ENCODE measurements around the gene ABTB2.

ABTB2 gene

GRCh38 chr11:34243600-34244464 lies 114.0 kb downstream of the ABTB2 start:
- in situ Hi-C loops (cut with MboI; ENCODE audit: low sequenced_read_pairs): no loop called here

- in situ Hi-C loops (cut with MboI; ENCODE audit: low sequenced_read_pairs): no loop called here
These were observed 115.7 kb downstream of the ABTB2 start for GRCh38 chr11:34242037-34242625.

GRCh38 chr11:34240150-34240494 lies 117.7 kb downstream of the ABTB2 start:
- in situ Hi-C loops (cut with MboI; ENCODE audit: low sequenced_read_pairs): no loop called here

DNA sequence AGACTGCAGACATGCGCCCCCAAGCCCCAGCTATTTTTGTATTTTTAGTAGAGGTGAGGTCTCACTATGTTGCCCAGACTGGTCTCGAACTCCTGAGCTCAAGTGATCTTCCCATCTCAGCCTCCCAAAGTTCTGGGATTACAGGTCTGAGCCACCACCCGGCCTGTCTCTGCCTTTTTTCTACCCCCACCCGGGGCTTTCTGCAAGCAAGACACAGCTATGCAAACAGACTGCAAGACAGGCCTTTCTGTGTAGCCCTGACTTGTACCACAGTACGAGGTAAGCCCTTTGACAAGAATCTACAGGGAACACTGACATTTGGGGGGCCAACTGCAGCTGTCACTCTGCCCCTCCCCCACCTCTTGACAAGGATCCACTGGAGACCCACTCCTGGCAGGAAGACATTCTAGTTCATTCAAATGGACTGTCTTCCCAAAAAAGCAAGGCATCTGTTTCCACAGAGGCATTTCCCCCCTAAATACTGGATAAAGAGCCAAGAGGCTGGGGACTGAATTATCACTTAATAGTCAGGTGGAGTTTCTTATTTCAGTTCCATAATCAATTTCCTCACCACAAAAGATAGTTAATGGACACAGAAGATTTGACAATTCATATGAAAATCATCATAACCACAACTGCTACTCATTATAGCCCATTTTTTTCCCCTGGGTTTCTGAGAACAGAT lies 118.2 kb downstream of the ABTB2 start:
- in situ Hi-C loops (cut with MboI; ENCODE audit: low sequenced_read_pairs): no loop called here

GRCh38 chr11:34238966-34239365 lies 118.8 kb downstream of the ABTB2 start:
- in situ Hi-C loops (cut with MboI; ENCODE audit: low sequenced_read_pairs): no loop called here

GRCh38 chr11:34238533-34238932 lies 119.3 kb downstream of the ABTB2 start:
- in situ Hi-C loops (cut with MboI; ENCODE audit: low sequenced_read_pairs): no loop called here

DNA sequence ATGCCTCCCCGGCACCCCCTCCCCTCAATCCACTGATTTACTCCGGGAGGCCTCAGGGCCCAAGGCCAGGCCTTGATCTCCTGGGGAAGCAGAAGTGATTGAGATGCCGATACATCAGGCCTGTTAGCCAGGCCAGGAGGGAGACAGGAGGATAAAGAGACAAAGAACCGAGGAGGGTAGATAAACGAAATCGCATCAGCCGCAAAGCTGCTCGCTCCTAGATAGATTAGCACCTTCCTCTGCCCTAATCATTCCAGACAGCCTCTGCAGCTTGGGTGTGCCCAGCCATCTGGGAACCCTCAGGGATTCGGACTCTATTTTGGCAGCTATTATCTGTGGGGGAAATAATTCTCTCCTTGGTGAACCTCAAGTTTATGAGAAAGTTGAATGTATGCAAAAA lies 121.2 kb downstream of the ABTB2 start:
- in situ Hi-C loops (cut with MboI; ENCODE audit: low sequenced_read_pairs): no loop called here

- in situ Hi-C loops (cut with MboI; ENCODE audit: low sequenced_read_pairs): no loop called here
These were observed 122.2 kb downstream of the ABTB2 start for GRCh38 chr11:34235591-34236071.

DNA sequence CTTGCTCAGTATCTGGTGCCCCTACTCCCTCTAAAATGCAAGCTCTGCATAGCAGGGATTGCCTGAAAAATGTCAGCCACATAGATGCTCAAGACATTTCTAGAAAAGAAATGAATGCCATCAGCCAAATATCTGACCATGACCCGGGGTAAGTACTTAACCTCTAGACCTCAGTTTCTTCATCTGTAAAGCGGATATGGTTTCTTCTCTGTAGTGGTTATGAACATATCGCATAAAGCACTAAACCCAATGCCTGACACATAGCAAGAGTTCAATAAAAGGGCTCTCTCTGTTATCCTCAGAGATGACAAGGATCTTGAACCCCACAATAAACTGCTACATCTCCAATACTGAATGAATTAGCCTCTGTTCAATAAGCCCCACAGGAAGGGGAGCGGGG lies 122.6 kb downstream of the ABTB2 start:
- in situ Hi-C loops (cut with MboI; ENCODE audit: low sequenced_read_pairs): no loop called here

- in situ Hi-C loops (cut with MboI; ENCODE audit: low sequenced_read_pairs): no loop called here
These were observed 123.6 kb downstream of the ABTB2 start for GRCh38 chr11:34234086-34234740.

- in situ Hi-C loops (cut with MboI; ENCODE audit: low sequenced_read_pairs): no loop called here
These were observed 124.6 kb downstream of the ABTB2 start for GRCh38 chr11:34233215-34233614.

DNA sequence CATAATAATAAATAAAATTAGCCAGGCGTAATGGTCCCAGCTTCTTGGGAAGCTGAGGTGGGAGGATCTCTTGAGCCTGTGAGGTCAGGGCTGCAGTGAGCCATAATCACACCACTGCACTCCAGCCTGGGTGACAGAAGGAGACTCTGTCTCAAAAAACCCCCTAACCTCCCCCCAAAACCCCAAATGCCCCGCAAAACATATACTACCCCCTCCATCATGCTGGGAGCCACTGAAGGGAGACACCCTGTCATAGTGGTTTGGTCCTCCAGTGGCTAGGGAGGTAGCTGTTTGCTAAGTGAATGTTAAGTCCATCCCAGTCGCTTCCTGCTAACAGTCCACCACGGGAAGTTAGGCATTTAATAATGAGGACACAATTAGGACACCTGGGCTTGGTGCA lies 125.0 kb downstream of the ABTB2 start:
- in situ Hi-C loops (cut with MboI; ENCODE audit: low sequenced_read_pairs): no loop called here

GRCh38 chr11:34226210-34226609 lies 131.6 kb downstream of the ABTB2 start:
- in situ Hi-C loops (cut with MboI; ENCODE audit: low sequenced_read_pairs): no loop called here

GRCh38 chr11:34225091-34225490 lies 132.7 kb downstream of the ABTB2 start:
- in situ Hi-C loops (cut with MboI; ENCODE audit: low sequenced_read_pairs): no loop called here

DNA sequence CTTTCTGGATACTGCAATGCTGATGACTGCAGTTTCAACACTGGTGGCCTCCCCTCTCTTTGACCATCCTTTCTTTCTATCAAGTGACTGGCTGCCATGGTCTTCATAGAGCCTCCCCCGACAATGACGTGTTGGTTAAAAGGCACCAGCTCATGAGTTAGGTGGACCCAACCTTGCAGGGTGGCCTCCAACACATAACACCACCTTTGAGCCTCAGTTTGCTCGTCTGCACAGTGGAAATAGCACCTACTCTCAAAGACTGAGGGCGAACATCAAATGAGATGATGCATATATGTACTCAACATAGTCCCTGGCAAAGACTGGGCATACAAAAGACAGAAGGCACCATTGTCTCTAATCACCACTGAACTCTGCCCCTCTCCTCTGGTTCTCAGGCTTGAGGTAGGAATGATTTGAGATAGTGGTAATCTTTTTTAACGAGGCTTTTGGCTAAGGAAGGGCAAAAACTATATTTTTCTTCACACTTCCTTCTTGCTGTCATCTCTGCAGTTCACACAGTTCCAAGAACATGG lies 133.3 kb downstream of the ABTB2 start:
- in situ Hi-C loops (cut with MboI; ENCODE audit: low sequenced_read_pairs): no loop called here

DNA sequence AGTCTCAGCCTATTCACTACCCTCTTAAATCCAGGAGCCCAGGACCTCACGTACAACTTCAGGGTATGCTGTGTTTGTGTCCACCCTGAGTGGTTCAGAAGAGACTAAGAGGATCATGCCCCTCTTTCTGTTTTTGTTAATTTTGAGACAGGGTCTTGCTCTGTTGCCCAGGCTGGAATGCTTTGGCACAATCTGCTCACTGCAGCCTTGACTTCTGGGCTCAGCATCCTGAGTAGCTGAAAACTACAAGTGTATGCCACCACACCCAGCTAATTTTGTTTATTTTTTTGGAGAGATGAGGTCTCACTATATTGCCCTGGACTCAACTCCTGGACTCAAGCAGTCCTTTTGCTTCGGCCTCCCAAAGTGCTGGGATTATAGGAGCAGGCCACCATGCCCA lies 133.9 kb downstream of the ABTB2 start:
- in situ Hi-C loops (cut with MboI; ENCODE audit: low sequenced_read_pairs): no loop called here

DNA sequence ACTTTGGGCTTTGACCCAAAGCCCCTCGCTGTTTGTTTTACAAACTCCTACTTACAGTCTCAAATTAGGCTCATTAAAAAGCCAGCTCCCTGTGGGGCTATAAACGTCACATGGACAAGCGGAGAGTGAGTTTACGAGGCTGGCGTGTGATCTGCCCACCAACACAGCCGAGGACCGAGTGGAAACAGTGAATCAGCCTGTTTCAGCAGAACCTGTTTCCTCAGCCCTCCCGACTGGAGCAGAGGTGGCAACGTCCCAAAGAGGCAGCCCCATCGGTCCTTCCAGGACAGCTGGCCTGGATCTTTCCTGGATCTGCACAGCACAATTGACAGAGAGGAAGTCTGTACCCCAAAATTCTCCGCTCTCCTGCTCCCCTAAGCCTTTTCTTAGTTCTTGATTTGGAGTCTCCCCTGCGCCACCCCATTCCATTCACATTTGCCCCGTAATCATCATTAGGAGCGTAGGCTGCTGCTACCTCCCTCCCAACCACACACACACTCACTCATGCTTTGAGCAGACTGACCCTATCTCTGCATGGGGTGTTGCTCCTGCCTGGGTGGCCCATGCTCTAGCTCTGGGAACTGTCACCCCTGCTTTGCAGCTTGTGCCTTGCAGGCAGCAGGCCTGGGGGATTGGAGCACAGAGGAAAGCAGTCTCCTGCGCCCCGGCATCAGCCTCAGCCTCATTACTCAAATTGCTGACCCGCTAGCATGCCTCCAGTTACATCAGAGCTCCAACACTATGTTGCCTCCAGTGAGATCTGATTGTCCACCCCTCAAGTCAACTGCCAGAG lies 134.6 kb downstream of the ABTB2 start:
- in situ Hi-C loops (cut with MboI; ENCODE audit: low sequenced_read_pairs): no loop called here

- in situ Hi-C loops (cut with MboI; ENCODE audit: low sequenced_read_pairs): no loop called here
These were observed 135.8 kb downstream of the ABTB2 start for GRCh38 chr11:34222030-34222429.

DNA sequence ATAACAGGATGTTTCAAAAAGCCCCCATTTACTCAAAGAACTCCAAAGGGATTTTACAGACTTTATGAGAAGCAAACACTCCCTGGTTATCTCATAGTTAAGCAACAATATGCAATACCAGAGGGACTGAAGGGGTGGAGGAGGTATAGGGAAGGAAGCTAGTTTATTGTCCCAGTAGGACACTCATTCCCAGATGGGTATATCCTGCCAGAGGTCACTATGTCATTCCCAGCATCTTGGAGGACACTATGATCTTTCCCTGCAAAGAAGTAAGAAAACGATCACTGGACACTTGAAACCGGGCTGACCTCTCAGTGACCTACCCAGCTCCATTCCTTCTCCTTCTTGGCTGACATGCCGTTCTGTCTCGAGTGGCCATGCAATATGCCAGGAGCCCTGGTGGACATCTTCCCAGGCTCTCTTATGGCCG lies 137.9 kb downstream of the ABTB2 start:
- in situ Hi-C loops (cut with MboI; ENCODE audit: low sequenced_read_pairs): no loop called here

GRCh38 chr11:34219279-34219678 lies 138.5 kb downstream of the ABTB2 start:
- in situ Hi-C loops (cut with MboI; ENCODE audit: low sequenced_read_pairs): no loop called here

Measured in hTERT RPE-1 (cell line).